GOT3 (cell line): ENCODE data around the gene HDDC2.

ENCODE experiments used
- DNase-seq: peaks from one replicate; lab custom pipeline; 2025; ENCODE audit warnings: mixed read lengths; lab: John Stamatoyannopoulos, UW

Gene HDDC2

DNA sequence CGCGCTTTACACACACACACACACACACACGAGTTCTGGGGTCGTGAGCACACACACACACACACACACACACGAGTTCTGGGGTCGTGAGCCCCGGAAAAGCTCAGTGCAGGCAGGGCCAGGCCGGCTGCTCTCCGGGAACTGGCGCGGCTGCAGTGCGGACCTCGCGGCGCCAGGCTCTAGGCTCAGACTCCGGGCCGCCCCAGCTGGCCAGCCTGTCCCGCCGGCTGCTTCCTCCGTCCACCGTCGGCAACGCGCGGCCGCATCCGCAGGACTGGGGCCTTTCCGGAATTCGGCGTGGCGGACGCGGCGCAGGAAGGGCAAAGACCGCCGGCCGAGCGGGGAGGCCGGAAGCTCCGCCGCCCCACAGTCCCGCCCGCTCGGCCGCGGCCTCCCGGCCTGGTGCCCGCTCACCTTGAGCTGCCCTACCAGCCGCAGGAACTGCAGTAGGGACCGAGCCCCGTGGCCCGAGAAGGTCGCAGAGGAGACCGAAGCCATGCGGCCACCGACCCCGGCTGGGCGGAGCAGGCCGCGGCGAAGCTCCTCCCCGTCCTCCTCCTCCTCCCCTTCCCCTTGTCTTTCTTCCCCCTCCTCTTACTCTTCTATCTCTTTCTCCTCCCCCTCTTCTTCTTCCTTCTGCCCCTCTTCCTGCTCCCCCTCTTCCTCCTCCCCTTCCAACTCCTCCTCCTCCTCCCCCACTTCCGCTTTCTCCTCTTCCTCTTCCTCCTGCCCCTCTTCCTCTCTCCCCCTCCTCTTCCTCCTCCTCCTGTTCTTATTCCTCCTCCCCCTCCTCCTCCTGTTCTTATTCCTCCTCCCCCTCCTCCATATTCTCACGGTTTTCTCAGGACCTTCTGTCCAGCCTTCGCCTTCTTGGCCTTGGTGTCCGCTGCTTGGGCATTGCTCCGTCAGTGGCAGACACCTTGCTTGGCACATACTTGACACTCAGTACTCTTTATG, at the start of gene HDDC2:
HDDC2 (minus strand) TSS at position 533 of the 957 bp plus-strand sequence; CDS start at position 498, 35 bp downstream.
- peak; percentile 19 for DNase-seq

GRCh38 chr6:125346926-125347563, 45.3 kb upstream of the HDDC2 start:
- no peak for DNase-seq

- no peak for DNase-seq
Measured at GRCh38 chr6:125346201-125346925, 44.6 kb upstream of the HDDC2 start.

GRCh38 chr6:125341460-125341859, 39.7 kb upstream of the HDDC2 start:
- DNase-seq, result no peak

- DNase-seq, result no peak
Measured at GRCh38 chr6:125340991-125341390, 39.2 kb upstream of the HDDC2 start.

- DNase-seq, result no peak
Measured at GRCh38 chr6:125340175-125340835, 38.5 kb upstream of the HDDC2 start.

DNA sequence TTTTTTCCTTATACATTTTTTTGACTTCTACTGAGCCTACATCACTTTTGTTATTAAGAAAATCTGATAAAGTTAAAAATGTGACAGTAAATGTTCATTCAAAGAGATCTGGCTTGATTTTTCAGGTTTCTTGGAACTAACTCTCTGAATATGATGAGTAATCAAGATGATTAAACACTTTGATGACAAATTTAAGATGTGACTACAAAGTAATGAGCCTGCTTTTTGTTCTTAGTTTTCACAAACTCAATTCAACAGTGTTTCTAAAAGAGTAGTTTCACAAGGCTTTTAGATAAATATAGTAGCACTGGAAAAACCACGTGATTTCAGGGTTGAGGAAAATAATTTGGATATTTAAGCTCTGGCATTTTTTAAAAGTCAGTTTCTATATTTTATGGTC, 37.9 kb upstream of the HDDC2 start:
- no peak for DNase-seq

- no peak for DNase-seq
Measured at GRCh38 chr6:125338381-125338780, 36.6 kb upstream of the HDDC2 start.

DNA sequence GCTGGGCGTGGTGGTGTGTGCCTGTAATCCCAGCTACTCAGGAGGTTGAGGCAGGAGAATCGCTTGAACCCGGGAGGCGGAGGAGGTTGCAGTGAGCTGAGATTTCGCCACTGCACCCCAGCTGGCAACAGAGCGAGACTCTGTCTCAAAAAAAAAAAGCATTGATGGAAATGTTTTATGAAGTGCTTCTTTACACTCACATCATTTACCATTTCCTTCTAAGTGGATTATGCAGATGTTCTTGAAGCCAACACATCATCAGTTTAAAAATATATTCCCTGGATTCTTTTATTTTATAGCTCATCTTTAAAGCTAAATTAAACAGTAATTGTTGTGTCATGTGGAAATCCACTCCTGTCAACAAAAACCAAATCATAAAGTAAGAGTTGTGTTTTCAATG, 35.9 kb upstream of the HDDC2 start:
- DNase-seq, result no peak

DNA sequence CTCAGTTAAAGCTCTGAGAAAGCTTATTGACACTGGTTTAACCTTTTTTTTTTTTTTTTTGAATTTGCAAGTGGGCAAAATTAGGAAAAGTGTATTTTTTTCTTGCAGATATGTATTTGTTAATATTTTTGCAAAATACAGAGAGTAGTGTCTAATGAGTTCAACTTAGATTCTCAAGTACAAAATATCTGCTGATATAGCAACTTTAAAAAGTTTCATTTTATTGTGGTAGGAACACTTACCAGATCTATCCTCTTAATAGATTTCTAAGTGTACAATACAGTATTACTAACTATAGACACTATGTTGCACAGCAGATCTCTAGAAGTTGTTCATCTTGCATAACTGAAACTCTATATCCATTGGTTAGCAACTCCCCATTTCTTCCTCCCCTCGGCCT, 30.9 kb upstream of the HDDC2 start:
- no peak for DNase-seq

GRCh38 chr6:125325586-125325985, 23.8 kb upstream of the HDDC2 start:
- DNase-seq, result no peak

DNA sequence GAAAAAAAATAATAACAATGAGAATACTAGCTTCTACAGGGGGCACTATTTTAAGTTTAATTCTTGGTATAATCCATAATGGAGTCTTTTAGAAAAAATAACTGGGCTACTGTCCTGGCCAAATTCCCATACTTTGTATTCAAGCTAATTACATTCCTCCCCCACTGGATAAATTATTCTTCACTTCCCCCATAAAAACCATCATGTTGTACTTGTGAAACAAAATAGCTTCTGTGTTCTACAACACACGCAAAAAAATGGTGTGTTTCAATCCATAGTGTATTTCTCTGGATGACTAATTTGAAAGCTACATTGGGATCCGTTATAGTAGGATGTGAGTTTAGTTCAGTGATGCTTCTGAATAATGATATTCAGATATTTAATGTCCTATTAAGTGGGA, 21.6 kb upstream of the HDDC2 start:
- no peak for DNase-seq

DNA sequence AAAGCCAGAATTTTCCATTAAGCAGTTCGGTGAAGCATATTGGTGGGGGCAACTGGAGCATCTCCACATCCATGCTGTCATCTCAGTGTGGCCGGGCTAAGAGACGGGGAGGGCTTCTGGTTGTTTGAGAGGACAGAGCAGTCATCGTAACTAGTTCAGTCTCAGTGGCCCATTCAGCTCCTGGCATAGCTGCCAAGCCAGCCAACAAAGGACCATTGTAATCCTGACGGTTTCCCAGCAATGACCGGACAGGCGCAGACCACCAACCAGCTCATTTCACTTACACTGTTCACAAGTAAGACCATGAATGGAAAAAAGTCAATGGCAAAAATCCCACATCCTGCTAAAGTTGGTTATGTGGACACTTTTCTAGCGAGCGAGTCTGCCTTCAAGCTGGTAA, 14.9 kb upstream of the HDDC2 start:
- no peak for DNase-seq

- DNase-seq, result no peak
Measured at GRCh38 chr6:125315548-125315947, 13.8 kb upstream of the HDDC2 start.

DNA sequence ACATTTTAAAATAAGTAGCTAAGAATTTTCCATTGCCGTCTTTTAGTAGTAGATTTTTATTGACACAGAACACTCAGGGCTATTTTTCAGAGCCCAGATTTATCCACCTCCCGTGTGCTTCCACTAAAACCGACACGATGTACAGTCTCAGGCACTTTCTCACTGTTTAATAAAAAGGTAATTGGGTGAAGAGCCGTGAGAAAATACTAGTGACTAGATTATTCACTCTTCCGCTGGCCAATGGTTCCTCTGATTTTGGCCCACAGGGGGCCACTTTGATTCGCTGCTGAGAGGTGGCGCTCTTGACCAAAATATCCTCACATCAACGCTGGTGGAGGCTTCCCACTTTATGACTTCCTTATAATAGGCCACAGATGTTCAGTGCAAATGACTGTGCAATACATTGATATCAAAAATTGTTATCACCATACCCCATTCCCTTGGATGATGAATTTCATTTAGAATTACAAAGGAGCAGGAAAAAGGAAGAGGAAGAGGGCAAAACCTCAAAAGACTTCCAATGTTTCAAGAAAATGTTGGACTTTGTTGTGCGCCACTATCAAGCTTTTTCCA, 12.3 kb upstream of the HDDC2 start:
- peak; percentile 10 for DNase-seq

- no peak for DNase-seq
Measured at GRCh38 chr6:125312950-125313349, 11.2 kb upstream of the HDDC2 start.

DNA sequence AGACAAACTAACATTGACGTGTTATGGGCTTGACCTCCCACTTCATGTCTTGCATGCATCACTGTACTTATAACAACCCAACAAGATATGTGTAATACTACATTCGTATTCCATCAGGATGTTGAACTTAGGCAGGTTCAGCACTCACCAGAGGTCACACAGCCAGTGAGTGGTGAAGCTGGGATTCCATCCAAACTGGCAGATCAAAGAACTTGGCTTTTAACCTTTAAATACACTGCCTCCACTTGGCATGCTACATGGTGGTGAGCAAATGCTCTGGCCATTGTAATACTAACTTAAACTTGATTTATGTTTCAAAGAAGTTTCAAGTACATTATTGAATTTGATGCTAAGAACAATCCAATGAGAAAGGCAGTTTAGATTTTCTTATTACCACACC, 10.7 kb upstream of the HDDC2 start:
- no peak for DNase-seq

GRCh38 chr6:125310994-125311649, 9.4 kb upstream of the HDDC2 start:
- no peak for DNase-seq

- no peak for DNase-seq
Measured at GRCh38 chr6:125307964-125308615, 6.3 kb upstream of the HDDC2 start.

DNA sequence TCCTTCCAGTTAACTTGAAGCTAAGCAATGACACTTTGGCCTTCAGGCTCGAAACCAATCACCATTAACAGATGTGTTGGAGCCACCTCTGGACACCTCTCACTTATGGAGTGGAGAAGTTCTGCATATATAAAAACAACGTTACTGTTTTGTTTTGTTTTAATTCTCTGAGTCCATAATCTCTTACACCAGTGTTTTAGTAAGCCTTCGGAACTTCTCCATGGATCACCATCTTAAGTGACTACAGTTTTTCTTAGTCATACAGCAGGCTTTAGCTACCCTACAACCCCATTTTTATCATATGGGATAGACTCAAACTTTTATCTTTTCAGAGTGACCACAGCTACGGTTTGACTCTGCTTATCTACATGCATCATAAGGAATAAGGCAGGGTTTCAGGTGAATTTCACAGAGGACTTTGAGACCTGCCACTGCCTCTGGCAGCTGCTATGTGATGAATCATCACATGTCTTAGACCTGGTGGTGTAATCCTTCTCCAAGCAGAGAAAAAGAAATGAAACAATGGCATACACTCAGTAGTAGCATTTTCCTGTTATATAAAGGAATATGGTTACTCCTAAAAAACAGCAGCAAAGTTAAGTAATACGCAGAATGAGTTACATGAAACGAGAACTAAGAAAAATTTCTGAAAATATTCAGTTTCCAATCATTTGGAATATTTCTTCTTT, 5.5 kb upstream of the HDDC2 start:
- DNase-seq, result no peak
